ENCODE data around the gene MYRIP.
A peak's percentile ranks its signal among the peaks of the same experiment; 100 is the strongest.

The MYRIP gene

DNA sequence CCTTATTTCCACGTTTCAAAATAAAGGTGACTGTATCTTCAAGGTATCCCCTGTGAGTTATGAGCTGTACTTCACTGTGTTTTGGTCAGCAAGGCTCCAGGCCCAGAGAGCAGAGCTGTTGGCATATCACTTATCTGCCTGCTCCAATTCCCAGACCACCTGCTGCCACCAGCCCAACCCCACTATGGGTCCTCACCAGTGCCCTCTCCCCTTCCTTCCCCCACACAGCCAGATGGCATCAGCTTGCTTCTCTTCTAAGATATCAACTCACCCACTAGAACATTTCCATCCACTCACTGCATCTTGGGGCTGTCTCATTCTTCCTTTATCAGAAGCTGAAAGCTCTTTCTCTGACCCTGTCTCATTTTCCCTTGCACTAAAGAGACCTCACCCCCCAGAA lies 363.2 kb downstream of the MYRIP start:
- Histone ChIP-seq H3K4me1 (ENCODE audit: low read length) (peaks cover 10% of the 10 kb centered on the region), H3K9ac (ENCODE audit: low read length) (no peak overlapping the region), H3K9me3 (ENCODE audit: insufficient read depth, low read length) (no peaks in the 10 kb centered on the region), H4K20me1 (ENCODE audit: insufficient read depth, low read length) (no peaks in the 10 kb centered on the region), H3K36me3 (replicated peaks; ENCODE audit: low read depth, low read length) (no peaks in the 10 kb centered on the region), H3K27ac (ENCODE audit: low read length) (no peak overlapping the region), H3K27me3 (ENCODE audit: low read depth, low read length) (0 out of 2 replicates have a peak, but pooled peaks cover 4% of the 10 kb centered on the region), H3K79me2 (ENCODE audit: low read length) (no peaks in the 10 kb centered on the region), H3K4me2 (ENCODE audit: low read length) (no peak overlapping the region), H3K4me3 (ENCODE audit: low read length) (no peak overlapping the region), H2AFZ (ENCODE audit: low read depth, low read length) (no peak overlapping the region)
- TF ChIP-seq, protein P1, sequence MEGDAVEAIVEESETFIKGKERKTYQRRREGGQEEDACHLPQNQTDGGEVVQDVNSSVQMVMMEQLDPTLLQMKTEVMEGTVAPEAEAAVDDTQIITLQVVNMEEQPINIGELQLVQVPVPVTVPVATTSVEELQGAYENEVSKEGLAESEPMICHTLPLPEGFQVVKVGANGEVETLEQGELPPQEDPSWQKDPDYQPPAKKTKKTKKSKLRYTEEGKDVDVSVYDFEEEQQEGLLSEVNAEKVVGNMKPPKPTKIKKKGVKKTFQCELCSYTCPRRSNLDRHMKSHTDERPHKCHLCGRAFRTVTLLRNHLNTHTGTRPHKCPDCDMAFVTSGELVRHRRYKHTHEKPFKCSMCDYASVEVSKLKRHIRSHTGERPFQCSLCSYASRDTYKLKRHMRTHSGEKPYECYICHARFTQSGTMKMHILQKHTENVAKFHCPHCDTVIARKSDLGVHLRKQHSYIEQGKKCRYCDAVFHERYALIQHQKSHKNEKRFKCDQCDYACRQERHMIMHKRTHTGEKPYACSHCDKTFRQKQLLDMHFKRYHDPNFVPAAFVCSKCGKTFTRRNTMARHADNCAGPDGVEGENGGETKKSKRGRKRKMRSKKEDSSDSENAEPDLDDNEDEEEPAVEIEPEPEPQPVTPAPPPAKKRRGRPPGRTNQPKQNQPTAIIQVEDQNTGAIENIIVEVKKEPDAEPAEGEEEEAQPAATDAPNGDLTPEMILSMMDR (IDR thresholded peaks at IDR 0.05; ENCODE audit: low read depth, low read length) = no peak
- no peak for TF ChIP-seq EZH2phosphoT487 (IDR thresholded peaks at IDR 0.05; ENCODE audit: low read depth)

DNA sequence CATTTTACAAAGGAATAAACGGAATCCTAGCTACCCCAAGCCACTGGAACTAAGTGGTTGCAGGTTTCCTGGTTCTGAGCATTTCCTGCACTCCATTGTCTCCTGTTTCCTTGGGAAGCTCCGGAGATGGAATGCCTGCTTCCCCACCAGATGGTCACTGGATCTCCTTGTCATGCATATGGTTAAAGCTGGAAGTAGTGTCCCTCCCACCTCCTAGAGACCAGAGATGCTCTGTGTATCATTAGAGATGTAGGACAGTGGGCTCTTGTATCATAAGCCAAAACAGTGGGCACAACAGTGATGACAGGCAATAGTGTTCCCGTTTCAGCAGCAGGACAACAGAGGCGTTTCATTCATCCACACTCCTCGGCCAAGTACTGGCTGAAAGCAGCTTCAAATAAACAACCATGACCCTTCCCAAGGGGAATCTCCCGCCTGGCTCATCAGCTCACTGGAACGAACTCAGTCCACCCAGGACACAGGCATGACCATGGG lies 363.9 kb downstream of the MYRIP start:
- no peak overlapping the region for H3K4me3 ChIP-seq (ENCODE audit: low read length)
- H3K79me2 ChIP-seq (ENCODE audit: low read length) = no peaks in the 10 kb centered on the region
- 0 out of 2 replicates have a peak, but pooled peaks cover 4% of the 10 kb centered on the region for H3K27me3 ChIP-seq (ENCODE audit: low read depth, low read length)
- H3K4me1 ChIP-seq (ENCODE audit: low read length) = peaks cover 10% of the 10 kb centered on the region
- no peak overlapping the region for H3K27ac ChIP-seq (ENCODE audit: low read length)
- H3K36me3 ChIP-seq (replicated peaks; ENCODE audit: low read depth, low read length) = no peaks in the 10 kb centered on the region
- no peak for TF ChIP-seq EZH2phosphoT487 (IDR thresholded peaks at IDR 0.05; ENCODE audit: low read depth)
- TF ChIP-seq, protein P1 (IDR thresholded peaks at IDR 0.05; ENCODE audit: low read depth, low read length) = no peak
- no peaks in the 10 kb centered on the region for H4K20me1 ChIP-seq (ENCODE audit: insufficient read depth, low read length)
- H2AFZ ChIP-seq (ENCODE audit: low read depth, low read length) = no peak overlapping the region
- no peaks in the 10 kb centered on the region for H3K9me3 ChIP-seq (ENCODE audit: insufficient read depth, low read length)
- H3K4me2 ChIP-seq (ENCODE audit: low read length) = no peak overlapping the region
- no peak overlapping the region for H3K9ac ChIP-seq (ENCODE audit: low read length)

DNA sequence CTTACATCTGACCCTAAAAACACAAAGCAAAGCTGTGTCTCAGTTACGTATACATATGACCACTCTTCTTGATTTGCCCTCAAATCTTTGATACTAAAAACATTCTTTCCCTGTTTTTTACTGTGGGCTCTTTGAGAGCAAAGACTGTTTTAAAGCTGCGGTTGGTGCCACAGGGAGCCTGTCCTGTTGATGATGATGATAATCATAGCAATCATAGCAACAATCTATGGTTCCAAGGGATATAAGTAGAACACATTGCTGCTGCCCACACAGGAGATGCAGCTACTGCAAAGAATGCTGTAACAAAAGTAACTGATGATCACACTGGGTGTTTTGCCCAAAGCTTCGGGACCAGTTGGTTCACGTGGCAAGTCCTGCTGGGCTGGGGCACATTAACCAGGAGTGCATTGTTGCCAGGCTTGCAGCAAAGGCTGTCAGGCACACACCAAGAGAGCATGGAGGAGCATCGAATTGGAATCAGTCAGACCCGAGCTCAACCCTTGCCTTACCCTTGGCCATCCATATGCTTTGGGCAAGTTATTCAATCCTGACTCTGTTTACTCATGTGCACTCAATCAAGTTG lies 368.7 kb downstream of the MYRIP start:
- Histone ChIP-seq H4K20me1 (ENCODE audit: insufficient read depth, low read length) (no peaks in the 10 kb centered on the region), H3K79me2 (ENCODE audit: low read length) (no peaks in the 10 kb centered on the region), H3K27me3 (ENCODE audit: low read depth, low read length) (0 out of 2 replicates have a peak, but pooled peaks cover 3% of the 10 kb centered on the region), H3K4me2 (ENCODE audit: low read length) (no peak overlapping the region), H3K4me1 (ENCODE audit: low read length) (no peaks in the 10 kb centered on the region), H3K9me3 (ENCODE audit: insufficient read depth, low read length) (no peaks in the 10 kb centered on the region), H3K27ac (ENCODE audit: low read length) (no peak overlapping the region), H3K9ac (ENCODE audit: low read length) (no peak overlapping the region), H2AFZ (ENCODE audit: low read depth, low read length) (no peak overlapping the region), H3K36me3 (replicated peaks; ENCODE audit: low read depth, low read length) (no peaks in the 10 kb centered on the region), H3K4me3 (ENCODE audit: low read length) (no peak overlapping the region)
- no peak for TF ChIP-seq EZH2phosphoT487 (IDR thresholded peaks at IDR 0.05; ENCODE audit: low read depth)
- TF ChIP-seq, protein P1 (IDR thresholded peaks at IDR 0.05; ENCODE audit: low read depth, low read length) = no peak

DNA sequence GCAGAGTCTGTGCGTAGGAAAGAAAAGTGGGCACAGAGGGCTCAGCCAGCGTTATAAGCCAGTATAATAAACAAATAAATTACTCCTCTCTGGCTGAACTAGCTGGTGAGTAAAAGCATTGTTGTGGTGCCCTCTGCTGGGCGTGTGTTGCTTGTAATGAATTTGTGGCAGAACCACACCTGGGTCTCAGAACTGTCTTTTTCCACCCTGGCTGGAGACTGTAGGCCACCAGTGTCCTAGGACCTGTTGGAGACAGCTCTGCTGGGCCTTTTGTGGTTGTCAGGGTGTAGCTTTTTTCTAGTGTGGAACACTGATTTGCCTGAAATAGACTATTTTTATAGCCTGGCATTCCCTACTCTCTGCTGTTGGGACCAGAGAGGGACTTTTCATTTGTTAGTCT lies 369.6 kb downstream of the MYRIP start:
- no peaks in the 10 kb centered on the region for H3K9me3 ChIP-seq (ENCODE audit: insufficient read depth, low read length)
- no peaks in the 10 kb centered on the region for H3K4me1 ChIP-seq (ENCODE audit: low read length)
- no peak overlapping the region for H3K4me2 ChIP-seq (ENCODE audit: low read length)
- TF ChIP-seq EZH2phosphoT487 (IDR thresholded peaks at IDR 0.05; ENCODE audit: low read depth) = no peak
- TF ChIP-seq, protein P1 (IDR thresholded peaks at IDR 0.05; ENCODE audit: low read depth, low read length) = peak; percentile 88
- H3K36me3 ChIP-seq (replicated peaks; ENCODE audit: low read depth, low read length) = no peaks in the 10 kb centered on the region
- no peaks in the 10 kb centered on the region for H3K79me2 ChIP-seq (ENCODE audit: low read length)
- no peaks in the 10 kb centered on the region for H3K27me3 ChIP-seq (ENCODE audit: low read depth, low read length)
- no peaks in the 10 kb centered on the region for H4K20me1 ChIP-seq (ENCODE audit: insufficient read depth, low read length)
- no peak overlapping the region for H3K4me3 ChIP-seq (ENCODE audit: low read length)
- H3K9ac ChIP-seq (ENCODE audit: low read length) = no peak overlapping the region
- H3K27ac ChIP-seq (ENCODE audit: low read length) = no peak overlapping the region
- no peak overlapping the region for H2AFZ ChIP-seq (ENCODE audit: low read depth, low read length)

Data from OCI-LY3 (cell line).